ENCODE data around the gene CERS5.
A peak's percentile ranks its signal among the peaks of the same experiment; 100 is the strongest.

Gene CERS5, protein sequence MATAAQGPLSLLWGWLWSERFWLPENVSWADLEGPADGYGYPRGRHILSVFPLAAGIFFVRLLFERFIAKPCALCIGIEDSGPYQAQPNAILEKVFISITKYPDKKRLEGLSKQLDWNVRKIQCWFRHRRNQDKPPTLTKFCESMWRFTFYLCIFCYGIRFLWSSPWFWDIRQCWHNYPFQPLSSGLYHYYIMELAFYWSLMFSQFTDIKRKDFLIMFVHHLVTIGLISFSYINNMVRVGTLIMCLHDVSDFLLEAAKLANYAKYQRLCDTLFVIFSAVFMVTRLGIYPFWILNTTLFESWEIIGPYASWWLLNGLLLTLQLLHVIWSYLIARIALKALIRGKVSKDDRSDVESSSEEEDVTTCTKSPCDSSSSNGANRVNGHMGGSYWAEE

DNA sequence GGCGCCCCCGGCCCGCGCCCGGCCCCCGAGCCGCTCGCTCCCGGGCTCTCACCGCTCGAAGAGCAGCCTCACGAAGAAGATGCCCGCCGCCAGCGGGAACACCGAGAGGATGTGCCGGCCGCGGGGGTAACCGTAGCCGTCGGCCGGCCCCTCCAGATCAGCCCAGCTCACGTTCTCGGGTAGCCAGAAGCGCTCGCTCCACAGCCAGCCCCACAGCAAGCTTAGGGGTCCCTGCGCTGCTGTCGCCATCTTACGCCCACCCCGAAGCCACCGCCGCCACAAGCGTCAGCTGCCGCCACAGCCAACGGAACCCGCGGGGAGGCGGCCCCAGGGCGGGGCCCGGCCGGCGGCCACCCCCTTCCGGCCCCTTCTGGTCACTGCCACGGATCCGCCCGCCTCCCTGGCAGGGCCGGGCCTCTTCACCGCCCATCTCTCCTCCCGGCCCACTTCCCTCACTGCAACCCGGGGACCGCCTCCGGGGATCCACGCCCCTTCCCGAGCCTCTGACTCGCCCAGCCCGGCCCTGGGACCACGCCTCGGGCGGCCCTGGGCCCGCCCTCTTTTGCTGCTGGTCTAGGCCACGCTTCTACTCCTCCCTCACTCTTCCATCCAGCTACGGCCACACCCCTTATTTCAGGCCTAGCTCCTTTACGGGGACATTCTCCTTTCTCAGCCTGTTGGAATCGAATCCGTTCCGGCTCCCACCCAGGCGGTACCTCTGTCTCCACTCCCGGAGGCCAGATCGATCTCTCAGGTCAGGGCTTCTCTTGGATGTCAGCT lies at the start of gene CERS5:
Gene CERS5, minus strand, starts transcription at position 321 of the 780 bp plus-strand sequence. Its CDS starts 72 bp downstream, at position 249.
- peak; percentile 100 for DNase-seq

GRCh38 chr12:50215033-50215432 lies 47.9 kb upstream of the CERS5 start:
- DNase-seq, result no peak

- no peak for DNase-seq
Measured at GRCh38 chr12:50214018-50214417, 46.8 kb upstream of the CERS5 start.

DNA sequence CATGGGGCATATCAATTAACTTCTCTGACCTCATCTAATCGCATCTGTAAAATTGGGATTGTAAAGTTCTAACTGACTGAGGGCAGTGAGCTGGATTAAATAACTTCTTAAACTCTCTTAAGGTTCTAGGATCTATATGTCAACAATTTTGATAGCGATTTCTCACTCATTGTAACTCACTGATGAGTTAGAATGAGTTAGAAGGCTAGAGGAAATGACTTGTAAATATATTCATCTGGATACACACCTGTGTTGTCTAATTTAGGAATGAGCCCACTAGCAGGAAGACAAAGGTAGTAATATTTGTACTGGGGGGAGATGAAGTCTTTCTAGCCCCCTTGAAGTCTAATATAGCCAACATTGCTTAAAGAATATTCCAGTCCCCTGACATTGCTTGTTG lies 46.3 kb upstream of the CERS5 start:
- no peak for DNase-seq

GRCh38 chr12:50212071-50212467 lies 44.9 kb upstream of the CERS5 start:
- DNase-seq, result no peak

DNA sequence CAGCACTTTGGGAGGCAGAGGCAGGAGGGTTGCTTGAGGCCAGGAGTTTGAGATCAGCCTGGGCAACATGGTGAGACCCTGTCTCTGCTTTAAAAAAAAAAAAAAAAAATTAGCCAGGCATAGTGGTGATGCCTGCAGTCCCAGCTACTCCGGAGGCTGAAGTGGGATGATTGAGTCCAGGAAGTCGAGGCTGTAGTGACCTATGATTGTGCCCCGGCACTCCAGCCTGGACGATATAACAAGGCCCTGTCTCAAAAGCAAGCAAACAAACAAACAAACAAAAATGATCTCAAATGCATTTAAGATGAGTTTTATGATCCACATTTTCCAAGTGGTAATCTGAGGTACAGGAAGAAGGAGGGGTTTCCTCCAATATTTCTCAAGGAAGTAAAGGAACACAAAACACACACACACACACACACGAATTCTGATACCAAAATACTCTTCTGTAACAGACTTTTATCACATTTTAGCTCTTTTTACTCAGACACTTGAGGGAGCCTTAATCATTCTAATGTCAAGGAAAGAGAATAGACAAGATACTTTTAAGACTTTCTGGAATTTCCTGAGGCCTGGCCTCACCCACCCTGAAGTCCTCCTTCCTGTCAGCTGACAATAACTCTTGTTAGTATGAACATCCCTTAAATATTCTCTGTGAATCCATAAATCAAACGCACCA lies 44.4 kb upstream of the CERS5 start:
- DNase-seq, result no peak

- DNase-seq, result no peak
Measured at GRCh38 chr12:50207424-50207823, 40.3 kb upstream of the CERS5 start.

- DNase-seq, result no peak
Measured at GRCh38 chr12:50205648-50206047, 38.5 kb upstream of the CERS5 start.

GRCh38 chr12:50203691-50204090 lies 36.5 kb upstream of the CERS5 start:
- DNase-seq, result no peak

GRCh38 chr12:50201987-50202521 lies 34.9 kb upstream of the CERS5 start:
- no peak for DNase-seq

DNA sequence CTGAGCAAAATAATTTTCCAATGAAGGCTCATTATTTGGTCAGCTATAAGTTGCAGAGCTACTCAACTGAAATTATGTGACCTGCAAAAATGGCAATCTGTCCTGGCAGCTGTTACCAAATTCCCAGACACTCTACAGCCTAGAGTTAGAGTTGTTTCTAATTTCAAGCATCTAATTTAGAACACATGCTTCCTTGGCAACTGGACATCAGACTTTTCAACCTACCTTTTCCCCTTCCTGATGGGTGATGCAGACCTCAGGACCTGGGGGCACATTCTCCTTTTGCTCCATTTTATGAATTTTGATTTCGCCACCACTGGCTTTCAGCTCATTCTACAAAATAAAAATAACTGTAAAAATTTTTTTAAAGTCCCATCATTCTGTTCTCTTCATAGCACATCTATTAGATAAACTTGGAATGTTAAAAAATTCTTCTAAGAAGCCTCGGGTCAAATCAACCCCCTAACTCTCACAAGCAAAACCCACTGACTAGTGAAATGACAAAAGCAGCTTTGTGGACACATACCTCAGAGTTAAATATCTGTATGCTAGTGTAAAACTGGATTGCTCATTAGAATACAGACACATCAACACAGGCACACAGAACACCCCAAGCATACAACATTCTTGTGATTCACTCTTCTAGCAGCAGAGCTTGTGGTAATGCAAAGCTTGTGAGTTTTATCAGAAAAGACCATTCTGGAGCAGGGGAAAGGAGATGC lies 33.5 kb upstream of the CERS5 start:
- no peak for DNase-seq

GRCh38 chr12:50198829-50199228 lies 31.7 kb upstream of the CERS5 start:
- no peak for DNase-seq

DNA sequence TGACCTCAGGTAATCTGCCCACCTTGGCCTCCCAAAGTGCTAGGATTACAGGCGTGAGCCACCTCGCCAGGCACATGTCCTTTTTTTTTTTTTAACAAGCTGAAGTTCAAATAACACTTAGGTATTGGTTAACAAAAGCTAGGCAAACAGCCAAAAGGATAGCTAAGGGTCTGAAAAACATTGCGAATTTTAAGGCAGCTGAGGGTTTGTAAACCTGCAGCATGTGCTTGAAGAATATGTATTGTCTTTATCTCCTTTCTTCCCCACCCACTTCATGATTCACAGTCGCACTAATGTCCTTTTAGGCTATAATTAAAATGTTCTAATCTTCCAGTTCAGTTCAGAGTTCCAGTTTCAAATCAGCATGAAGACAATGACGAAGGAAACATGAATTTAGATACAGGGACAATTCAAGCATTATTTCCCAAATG lies 30.1 kb upstream of the CERS5 start:
- DNase-seq, result no peak

- no peak for DNase-seq
Measured at GRCh38 chr12:50196537-50196936, 29.4 kb upstream of the CERS5 start.

- no peak for DNase-seq
Measured at GRCh38 chr12:50195832-50196231, 28.7 kb upstream of the CERS5 start.

DNA sequence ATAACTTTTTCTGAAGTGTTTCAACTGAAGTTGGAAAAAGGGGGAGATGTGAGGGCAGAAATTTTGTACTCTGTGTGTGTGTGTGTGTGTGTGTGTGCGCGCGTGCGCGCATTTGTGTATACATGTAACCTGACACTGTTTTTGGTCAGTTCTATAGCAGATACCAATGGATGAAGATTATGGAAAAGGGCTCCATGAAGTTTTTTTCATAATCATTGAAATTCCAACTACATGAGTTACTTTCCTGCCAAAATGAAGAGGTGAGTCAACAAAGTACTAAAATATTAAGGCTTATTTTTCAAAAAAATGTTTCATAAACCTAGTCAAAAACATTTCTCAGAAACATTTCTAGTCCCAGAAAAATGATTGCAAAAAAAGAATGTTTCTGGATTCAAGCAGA lies 25.7 kb upstream of the CERS5 start:
- no peak for DNase-seq

GRCh38 chr12:50192236-50192635 lies 25.1 kb upstream of the CERS5 start:
- DNase-seq, result no peak

DNA sequence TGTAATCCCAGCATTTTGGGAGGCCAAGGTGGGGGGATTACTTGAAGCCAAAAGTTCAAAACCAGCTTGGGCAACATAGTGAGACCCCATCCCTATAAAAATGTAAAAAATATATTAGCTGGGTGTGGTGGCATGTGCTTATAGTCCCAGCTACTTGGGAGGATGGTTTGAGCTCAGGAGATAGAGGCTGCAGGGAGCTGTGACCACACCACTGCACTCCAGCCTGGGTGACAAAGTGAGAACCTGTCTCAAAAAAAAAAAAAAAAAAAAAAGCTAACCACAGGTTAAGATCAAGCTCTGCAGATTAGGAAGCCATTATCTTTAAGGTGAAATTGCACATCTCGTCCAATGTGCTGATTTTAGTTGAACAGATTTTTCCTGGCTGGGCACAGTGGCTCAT lies 23.7 kb upstream of the CERS5 start:
- DNase-seq, result no peak

DNA sequence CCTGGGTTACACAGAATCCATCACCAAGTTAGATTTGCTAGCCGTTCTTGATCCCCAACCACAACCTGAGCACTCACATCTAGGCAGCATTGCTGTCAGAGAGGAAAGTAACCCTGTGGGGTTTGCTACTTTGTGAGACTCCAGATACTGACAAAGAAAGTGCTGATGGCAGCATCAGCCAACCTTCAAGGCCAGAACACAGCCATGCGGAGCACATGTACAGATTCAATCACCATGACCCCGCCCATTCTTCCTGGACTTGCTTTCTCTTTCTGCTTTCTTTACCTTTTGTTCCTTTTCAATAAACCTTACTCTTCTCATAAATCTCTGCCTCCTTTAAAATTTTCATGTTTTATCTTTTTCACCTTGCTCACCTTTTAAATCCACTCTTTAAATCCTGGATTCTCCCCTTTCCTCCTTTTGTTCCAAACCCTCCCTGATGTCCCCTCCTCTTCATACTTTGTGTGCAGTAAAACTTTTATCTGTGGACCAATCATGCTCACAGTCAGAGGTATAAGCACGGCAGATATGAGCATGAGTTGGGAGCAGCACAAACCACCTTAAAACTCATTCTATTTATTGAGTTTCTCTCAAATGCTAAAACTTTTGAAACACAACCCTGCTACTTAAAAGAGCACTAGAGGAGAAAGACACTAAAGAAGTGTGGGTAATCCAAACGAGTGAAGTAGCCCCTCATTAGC lies 21.9 kb upstream of the CERS5 start:
- DNase-seq, result no peak

DNA sequence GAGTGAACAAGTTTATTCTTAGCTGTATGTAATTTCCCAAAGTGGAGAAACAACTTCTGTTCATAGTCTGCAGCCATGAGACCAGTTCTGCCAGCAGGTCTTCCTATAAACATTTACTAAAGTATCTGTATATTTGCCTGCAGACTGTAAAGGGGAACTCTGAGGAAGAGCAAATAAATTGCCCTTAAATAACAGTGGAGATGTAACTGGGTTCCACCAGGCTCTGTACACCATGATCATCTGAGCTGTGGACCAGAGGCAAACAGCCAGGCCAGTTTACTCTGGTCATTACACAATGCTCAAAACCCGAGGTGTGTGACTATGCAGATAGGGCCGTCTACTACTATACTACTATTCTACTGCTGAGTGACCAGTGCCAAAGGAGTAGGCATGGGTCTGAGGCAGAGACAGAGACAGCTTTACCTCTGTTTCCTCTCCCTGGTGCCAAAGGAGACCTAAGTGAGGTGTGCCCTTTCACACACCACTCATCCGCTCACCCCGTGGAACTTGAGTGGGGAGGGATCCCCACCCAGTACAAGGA lies 21.1 kb upstream of the CERS5 start:
- no peak for DNase-seq

DNA sequence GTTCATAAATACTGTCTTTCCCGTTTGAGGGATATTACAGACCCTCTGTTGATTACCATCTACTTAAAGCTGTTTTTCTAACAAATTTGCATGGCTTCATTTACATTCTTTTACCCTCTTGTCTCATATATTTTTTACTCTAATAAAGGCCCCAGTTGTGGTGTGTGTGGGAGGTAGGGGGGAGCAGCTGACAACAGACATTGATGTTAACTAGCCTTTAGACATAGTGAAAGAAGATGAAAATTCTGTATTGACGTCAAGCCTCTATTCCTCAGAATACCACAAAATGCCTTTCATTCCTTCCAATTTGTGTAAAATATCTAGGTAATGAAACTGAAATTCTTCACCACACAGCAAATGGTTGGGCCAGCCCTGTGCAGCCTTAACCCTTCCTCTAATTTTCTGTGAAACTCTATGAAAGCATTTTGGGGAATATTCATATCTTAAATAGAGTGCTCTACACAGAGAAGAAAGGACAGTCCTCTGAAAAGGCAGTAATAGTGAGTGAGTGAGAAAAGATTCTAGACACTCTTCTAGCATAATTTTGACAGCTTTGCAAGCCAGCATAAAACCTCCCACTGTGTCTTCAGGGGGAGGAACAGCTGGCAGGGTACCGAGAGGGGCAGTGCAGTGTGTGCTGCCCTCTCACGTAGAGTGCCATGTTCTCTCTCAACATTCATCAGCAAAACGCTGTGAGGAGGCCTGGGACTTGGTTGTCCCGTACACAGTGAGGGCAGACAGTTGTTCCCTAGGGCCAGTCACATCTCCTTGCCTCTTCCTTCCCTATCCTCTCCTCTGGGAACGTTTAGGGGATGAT lies 20.1 kb upstream of the CERS5 start:
- no peak for DNase-seq

Data from right forelimb (tissue), 1 donor.